ENCODE data around the gene PIP4K2A.

PIP4K2A gene

GRCh38 chr10:22617516-22617915 is 96.9 kb downstream of the PIP4K2A start:
- DNase-seq: no peak

- DNase-seq: no peak
These were observed 97.3 kb downstream of the PIP4K2A start for GRCh38 chr10:22617051-22617450.

- DNase-seq: no peak
These were observed 98.4 kb downstream of the PIP4K2A start for GRCh38 chr10:22615819-22616499.

GRCh38 chr10:22615101-22615500 is 99.3 kb downstream of the PIP4K2A start:
- DNase-seq: no peak

GRCh38 chr10:22613011-22613410 is 101.4 kb downstream of the PIP4K2A start:
- no peak for DNase-seq

- no peak for DNase-seq
These were observed 102.1 kb downstream of the PIP4K2A start for GRCh38 chr10:22612318-22612717.

GRCh38 chr10:22611425-22612115 is 102.8 kb downstream of the PIP4K2A start:
- DNase-seq: no peak

- DNase-seq: no peak
These were observed 103.8 kb downstream of the PIP4K2A start for GRCh38 chr10:22610610-22611009.

- no peak for DNase-seq
These were observed 104.5 kb downstream of the PIP4K2A start for GRCh38 chr10:22609719-22610465.

GRCh38 chr10:22609251-22609650 is 105.1 kb downstream of the PIP4K2A start:
- no peak for DNase-seq

GRCh38 chr10:22607261-22607660 is 107.1 kb downstream of the PIP4K2A start:
- DNase-seq: no peak

- no peak for DNase-seq
These were observed 108.2 kb downstream of the PIP4K2A start for GRCh38 chr10:22606164-22606614.

GRCh38 chr10:22605168-22605567 is 109.2 kb downstream of the PIP4K2A start:
- no peak for DNase-seq

GRCh38 chr10:22604344-22605126 is 109.8 kb downstream of the PIP4K2A start:
- DNase-seq: no peak

GRCh38 chr10:22603581-22603980 is 110.8 kb downstream of the PIP4K2A start:
- no peak for DNase-seq

- no peak for DNase-seq
These were observed 112.8 kb downstream of the PIP4K2A start for GRCh38 chr10:22601618-22602017.

- DNase-seq: no peak
These were observed 114.6 kb downstream of the PIP4K2A start for GRCh38 chr10:22599636-22600228.

GRCh38 chr10:22599048-22599561 is 115.3 kb downstream of the PIP4K2A start:
- DNase-seq: no peak

- DNase-seq: no peak
These were observed 115.9 kb downstream of the PIP4K2A start for GRCh38 chr10:22598478-22598877.

GRCh38 chr10:22597138-22597537 is 117.2 kb downstream of the PIP4K2A start:
- no peak for DNase-seq

- DNase-seq: no peak
These were observed 120.7 kb downstream of the PIP4K2A start for GRCh38 chr10:22593636-22594198.

- DNase-seq: no peak
These were observed 121.4 kb downstream of the PIP4K2A start for GRCh38 chr10:22593026-22593425.

Measured in left hindlimb (tissue), 1 donor.